OCI-LY7 (cell line): Measurements from ENCODE around the gene TMEM242. TPM values are rescaled to one million over a fixed set of nuclear protein-coding genes. Genes with fewer than 3 reads are reported as not detected.

Experiments
- BruUV-seq: library from RNA; stranded (reverse); fragments of 400-500 nt; replicated peaks from 2 replicates; lab custom pipeline; 2021; lab: Mats Ljungman, UMichigan
- CTCF ChIA-PET: fragments of 300-600 bp; sonication (Branson Sonifier 250); formaldehyde crosslinking; loops from one replicate; lab custom pipeline; 2022; ENCODE audit warnings: antibody characterized with exemption; ENCODE audit not compliant: unreplicated experiment; lab: Charles Lee
- POLR2A ChIA-PET: fragments of 300-600 bp; sonication (Branson Sonifier 250); formaldehyde crosslinking; loops from one replicate; lab custom pipeline; 2022; ENCODE audit warnings: antibody characterized with exemption; lab: Charles Lee
- DNase-seq: peaks from one replicate; pipeline ENCODE4 v3.0.0-alpha.2; 2015; ENCODE audit warnings: low spot score
- H2AFZ ChIP-seq: fragments of 200-600 bp; sonication (generic), shearing (Covaris generic); 2 replicates; pipeline ENCODE4 v1.6.1; 2014; ENCODE audit warnings: mild to moderate bottlenecking, antibody characterized with exemption, low read length, moderate library complexity
- H3K27ac ChIP-seq: fragments of 200-600 bp; sonication (generic); 2 replicates; pipeline ENCODE4 v1.5.1; 2014; ENCODE audit warnings: mixed run types, low read depth, mild to moderate bottlenecking, moderate library complexity, low read length, inconsistent platforms; ENCODE audit not compliant: poor library complexity, severe bottlenecking
- H3K36me3 ChIP-seq: fragments of 200-600 bp; sonication (generic); 2 replicates; pipeline ENCODE4 v1.6.1; 2014; ENCODE audit warnings: mild to moderate bottlenecking, antibody characterized with exemption, low read length, moderate library complexity, mixed read lengths; ENCODE audit not compliant: insufficient read depth
- H3K4me1 ChIP-seq: fragments of 200-600 bp; sonication (generic); 2 replicates; pipeline ENCODE4 v1.5.1; 2014; ENCODE audit warnings: mild to moderate bottlenecking, low read length; ENCODE audit not compliant: insufficient read depth, poor library complexity, severe bottlenecking
- H3K4me2 ChIP-seq: fragments of 200-600 bp; sonication (generic); 2 replicates; pipeline ENCODE4 v1.6.1; 2014; ENCODE audit warnings: mild to moderate bottlenecking, low read length
- H3K4me3 ChIP-seq: fragments of 200-600 bp; sonication (generic); 2 replicates; pipeline ENCODE4 v1.5.1; 2014; ENCODE audit warnings: mild to moderate bottlenecking, low read depth, low read length; ENCODE audit not compliant: poor library complexity, severe bottlenecking
- H3K79me2 ChIP-seq: fragments of 200-600 bp; sonication (generic); 2 replicates; pipeline ENCODE4 v1.6.1; 2016; ENCODE audit warnings: low read depth, mild to moderate bottlenecking, low read length, moderate library complexity, mixed read lengths; ENCODE audit not compliant: insufficient read depth
- H3K9me2 ChIP-seq: fragments of 200-600 bp; sonication (generic); 2 replicates; pipeline ENCODE4 v1.6.1; 2016; ENCODE audit warnings: mild to moderate bottlenecking, low read length, mixed read lengths; ENCODE audit not compliant: insufficient read depth
- H3K9me3 ChIP-seq: fragments of 200-600 bp; sonication (generic); 2 replicates; pipeline ENCODE4 v1.6.1; 2014; ENCODE audit warnings: mild to moderate bottlenecking, mixed run types, low read length, mixed read lengths
- H4K20me1 ChIP-seq: fragments of 200-600 bp; sonication (generic); 2 replicates; pipeline ENCODE4 v1.6.1; 2014; ENCODE audit warnings: mild to moderate bottlenecking, antibody characterized with exemption, low read length, moderate library complexity, mixed read lengths; ENCODE audit not compliant: insufficient read depth
- CTCF ChIP-seq: fragments of 200-600 bp; sonication (generic); conservative IDR thresholded peaks from 2 replicates; pipeline ENCODE4 v1.5.1; 2014; ENCODE audit warnings: mild to moderate bottlenecking, antibody characterized with exemption, low read length, moderate library complexity, mixed read lengths
- EZH2phosphoT487 ChIP-seq: fragments of 200-600 bp; sonication (generic); IDR thresholded peaks from 2 replicates; pipeline ENCODE4 v1.6.1; 2018; ENCODE audit warnings: low read depth, borderline replicate concordance, mild to moderate bottlenecking, mixed run types, antibody characterized with exemption, low read length, moderate library complexity, mixed read lengths
- intact Hi-C: fragments of 100-400 bp; cut with micrococcal nuclease; formaldehyde crosslinking; loops from one replicate; pipeline ENCODE4 v1.10.0; 2022; ENCODE audit not compliant: unreplicated experiment
- total RNA-seq, 2 experiments: library from RNA; depleted of rRNA in 1 of 2; stranded (reverse); fragments of >200 nt in 1 of 2; shearing (Covaris generic) in 1 of 2; gene quantifications; 2 replicates each; pipeline ENCODE4 v1.2.3, GENCODE V29; 2014 to 2022

TMEM242 gene
- total RNA-seq, 2 experiments from 2014 or later: 4.5 to 9.2 TPM

- Histone ChIP-seq H3K9me2 (no peaks in the 10 kb centered on the region), H2AFZ (no peak overlapping the region), H4K20me1 (0 out of 2 replicates have a peak, but pooled peaks cover 4% of the 10 kb centered on the region), H3K36me3 (no peaks in the 10 kb centered on the region), H3K27ac (no peak overlapping the region), H3K4me1 (peaks cover 21% of the 10 kb centered on the region), H3K4me3 (no peak overlapping the region), H3K4me2 (no peak overlapping the region), H3K9me3 (no peaks in the 10 kb centered on the region), H3K79me2 (no peaks in the 10 kb centered on the region)
- DNase-seq: no peak
- intact Hi-C loops: no loop called here
- ChIA-PET CTCF (no interaction called here), POLR2A (interaction anchor here (2.6 kb wide), 1 partner anchor 9 kb away, joined by 12 read pairs; no protein-coding TSS in a partner anchor)
- no TSS peak for BruUV-seq
- TF ChIP-seq CTCF (no peak), EZH2phosphoT487 (no peak)
Measured at GRCh38 chr6:157370755-157371154, 47.4 kb upstream of the TMEM242 start.

- H2AFZ ChIP-seq: no peak overlapping the region
- CTCF ChIA-PET: no interaction called here
- no peak overlapping the region for H3K4me2 ChIP-seq
- no peaks in the 10 kb centered on the region for H3K9me2 ChIP-seq
- intact Hi-C loops: loop anchor here (2.0 to 10.0 kb wide), 2 partner anchors 46 to 186 kb away; partner anchors contain the start of gene TMEM242
- no peaks in the 10 kb centered on the region for H4K20me1 ChIP-seq
- no peak for DNase-seq
- H3K4me3 ChIP-seq: no peak overlapping the region
- H3K79me2 ChIP-seq: no peaks in the 10 kb centered on the region
- H3K9me3 ChIP-seq: no peaks in the 10 kb centered on the region
- POLR2A ChIA-PET: interaction anchor here (0.6 to 2.6 kb wide), 3 partner anchors 11 to 41 kb away, joined by 4 to 12 read pairs (median 4); no protein-coding TSS in a partner anchor
- peaks cover 21% of the 10 kb centered on the region for H3K4me1 ChIP-seq
- no peaks in the 10 kb centered on the region for H3K36me3 ChIP-seq
- TF ChIP-seq EZH2phosphoT487 (no peak), CTCF (no peak)
- no peak overlapping the region for H3K27ac ChIP-seq
- no TSS peak for BruUV-seq
Measured at GRCh38 chr6:157368359-157369049, 45.2 kb upstream of the TMEM242 start.

GRCh38 chr6:157366648-157367047 lies 43.3 kb upstream of the TMEM242 start:
- Histone ChIP-seq H3K4me1 (peaks cover 21% of the 10 kb centered on the region), H3K27ac (no peak overlapping the region), H2AFZ (no peak overlapping the region), H3K4me3 (no peak overlapping the region), H3K9me3 (no peaks in the 10 kb centered on the region), H3K79me2 (no peaks in the 10 kb centered on the region), H3K36me3 (no peaks in the 10 kb centered on the region), H4K20me1 (no peaks in the 10 kb centered on the region), H3K9me2 (no peaks in the 10 kb centered on the region), H3K4me2 (no peak overlapping the region)
- no peak for DNase-seq
- CTCF ChIA-PET: no interaction called here
- intact Hi-C loops: loop anchor here (10.0 kb wide), 1 partner anchor 188 kb away; no protein-coding TSS in a partner anchor
- no TSS peak for BruUV-seq
- POLR2A ChIA-PET: interaction anchor here (1.0 kb wide), 1 partner anchor 26 kb away, joined by 3 read pairs; no protein-coding TSS in a partner anchor
- TF ChIP-seq EZH2phosphoT487: no peak
- no peak for TF ChIP-seq CTCF
